ENCODE data around the gene SRRM4.

Gene SRRM4

GRCh38 chr12:119171691-119172425 lies 190.5 kb downstream of the SRRM4 start:
- no peak for DNase-seq

GRCh38 chr12:119175081-119175480 lies 193.7 kb downstream of the SRRM4 start:
- DNase-seq = no peak

GRCh38 chr12:119176267-119177055 lies 195.1 kb downstream of the SRRM4 start:
- no peak for DNase-seq

- DNase-seq = no peak
These were observed 195.7 kb downstream of the SRRM4 start for GRCh38 chr12:119177056-119177325.

GRCh38 chr12:119177724-119178380 lies 196.5 kb downstream of the SRRM4 start:
- no peak for DNase-seq

GRCh38 chr12:119178544-119179334 lies 197.4 kb downstream of the SRRM4 start, which contains the start of gene HSPB8:
TSS of gene HSPB8 (plus strand) at chr12:119178931. CDS start at chr12:119179313, 382 bp downstream.
- no peak for DNase-seq

- no peak for DNase-seq
These were observed 198.1 kb downstream of the SRRM4 start for GRCh38 chr12:119179335-119180021.

- DNase-seq = no peak
These were observed 199.2 kb downstream of the SRRM4 start for GRCh38 chr12:119180380-119181040.

GRCh38 chr12:119181202-119181601 lies 199.9 kb downstream of the SRRM4 start:
- DNase-seq = no peak

GRCh38 chr12:119181944-119182343 lies 200.6 kb downstream of the SRRM4 start:
- no peak for DNase-seq

GRCh38 chr12:119182701-119183493 lies 201.6 kb downstream of the SRRM4 start:
- DNase-seq = no peak

- DNase-seq = no peak
These were observed 202.8 kb downstream of the SRRM4 start for GRCh38 chr12:119183942-119184695.

- DNase-seq = no peak
These were observed 213.9 kb downstream of the SRRM4 start for GRCh38 chr12:119195256-119195655.

GRCh38 chr12:119198440-119198839 lies 217.1 kb downstream of the SRRM4 start:
- DNase-seq = no peak

GRCh38 chr12:119200601-119201000 lies 219.3 kb downstream of the SRRM4 start:
- DNase-seq = no peak

GRCh38 chr12:119201789-119202543 lies 220.6 kb downstream of the SRRM4 start:
- DNase-seq = no peak

GRCh38 chr12:119202544-119202943 lies 221.2 kb downstream of the SRRM4 start:
- DNase-seq = no peak

GRCh38 chr12:119204131-119204530 lies 222.8 kb downstream of the SRRM4 start:
- no peak for DNase-seq

GRCh38 chr12:119204671-119205285 lies 223.4 kb downstream of the SRRM4 start:
- no peak for DNase-seq

Measured in stimulated activated CD4-positive, alpha-beta T cell treated with anti-CD3 and anti-CD28 coated beads, Interleukin-4, amount 100 ng/mL, for 4 hours (primary cell).